GM08714 (cell line): ENCODE data around the gene OR2V2.
"Not testable (repeated sequence)": the region's sequence is repeated elsewhere in the genome, so short reads cannot be mapped to it uniquely, and the experiment has no call there.

Source experiments
- H3K4me3 ChIP-seq: fragments of 200-500 bp; sonication (Bioruptor generic); 2 replicates; pipeline ENCODE4 v1.5.1; 2014; ENCODE audit warnings: mild to moderate bottlenecking, low read length, inconsistent platforms
- ZNF274 ChIP-seq: IDR thresholded peaks from 2 replicates; pipeline ENCODE4 v1.6.1; 2012; ENCODE audit warnings: mild to moderate bottlenecking, low read depth, low read length

OR2V2 gene

GRCh38 chr5:181127907-181128626, 19.3 kb upstream of the OR2V2 start:
- no peak overlapping the region for H3K4me3 ChIP-seq
- TF ChIP-seq ZNF274, result no peak

DNA sequence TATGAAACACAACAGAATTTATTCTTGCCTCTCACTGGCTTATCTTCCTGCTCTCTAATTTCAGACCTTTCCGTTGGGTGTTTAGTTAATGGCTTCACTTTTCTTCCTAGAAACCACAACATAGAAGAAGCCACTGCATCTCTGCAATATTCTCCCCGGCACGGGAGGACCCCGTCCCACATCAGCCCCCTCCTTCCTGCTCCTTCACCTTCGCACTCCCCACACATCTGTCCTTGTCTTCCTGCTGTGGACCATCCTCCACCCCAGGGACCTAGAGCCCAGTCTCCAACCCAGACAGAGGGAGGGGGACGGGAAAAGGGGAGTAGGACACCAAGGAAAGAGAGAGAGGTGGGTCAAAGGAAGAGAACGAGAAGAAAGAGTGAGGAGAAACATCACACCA, 17.8 kb upstream of the OR2V2 start:
- no peak overlapping the region for H3K4me3 ChIP-seq
- TF ChIP-seq ZNF274, result no peak

GRCh38 chr5:181130081-181130480, 17.3 kb upstream of the OR2V2 start:
- not testable (repeated sequence) for H3K4me3 ChIP-seq

- H3K4me3 ChIP-seq, result no peak within 1 kb of the TSS
- TF ChIP-seq ZNF274, result no peak
Measured at GRCh38 chr5:181130832-181131496, 16.4 kb upstream of the OR2V2 start, which contains the start of gene OR2V1. OR2V1 (minus strand) TSS chr5:181131169; CDS start chr5:181125304, 5,865 bp downstream.

DNA sequence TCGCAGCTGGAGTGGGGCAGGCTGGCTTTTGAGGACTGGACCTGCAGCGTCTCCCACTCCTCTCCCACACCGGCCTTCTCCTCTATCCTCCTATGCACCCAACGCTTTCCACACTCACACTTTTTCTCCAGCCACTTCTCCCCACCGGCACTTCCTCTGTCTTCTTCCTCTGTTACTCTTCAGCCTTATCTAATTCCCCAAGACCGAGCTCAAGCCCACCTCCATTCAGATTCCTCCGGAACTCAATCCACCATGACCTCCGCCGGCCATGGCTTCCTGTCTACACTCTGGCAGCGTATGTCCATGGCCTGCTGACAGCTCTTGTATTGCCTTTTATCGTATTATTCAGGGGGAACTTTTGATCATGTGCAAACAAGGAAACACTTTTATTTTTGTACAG, 15.9 kb upstream of the OR2V2 start:
- no peak overlapping the region for H3K4me3 ChIP-seq
- no peak for TF ChIP-seq ZNF274

DNA sequence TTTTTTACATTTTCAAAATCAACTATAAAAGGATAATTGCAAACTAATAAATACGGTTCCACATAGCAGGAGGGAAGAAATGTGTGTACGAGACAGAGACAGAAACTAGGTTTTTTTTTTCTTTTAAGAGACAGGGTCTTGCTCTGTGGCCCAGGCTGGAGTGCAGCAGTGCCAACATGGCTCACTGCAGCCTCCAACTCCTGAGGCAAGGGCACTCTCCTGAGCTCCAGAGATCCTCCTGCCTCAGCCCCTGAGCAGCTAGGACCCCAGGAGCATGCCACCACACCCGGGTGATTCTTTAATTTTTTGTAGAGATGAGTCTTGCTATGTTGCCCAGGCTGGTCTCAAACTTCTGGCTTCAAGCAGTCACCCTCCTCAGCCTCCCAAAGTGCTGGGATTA, 14.3 kb upstream of the OR2V2 start:
- no peak overlapping the region for H3K4me3 ChIP-seq
- TF ChIP-seq ZNF274, result no peak

DNA sequence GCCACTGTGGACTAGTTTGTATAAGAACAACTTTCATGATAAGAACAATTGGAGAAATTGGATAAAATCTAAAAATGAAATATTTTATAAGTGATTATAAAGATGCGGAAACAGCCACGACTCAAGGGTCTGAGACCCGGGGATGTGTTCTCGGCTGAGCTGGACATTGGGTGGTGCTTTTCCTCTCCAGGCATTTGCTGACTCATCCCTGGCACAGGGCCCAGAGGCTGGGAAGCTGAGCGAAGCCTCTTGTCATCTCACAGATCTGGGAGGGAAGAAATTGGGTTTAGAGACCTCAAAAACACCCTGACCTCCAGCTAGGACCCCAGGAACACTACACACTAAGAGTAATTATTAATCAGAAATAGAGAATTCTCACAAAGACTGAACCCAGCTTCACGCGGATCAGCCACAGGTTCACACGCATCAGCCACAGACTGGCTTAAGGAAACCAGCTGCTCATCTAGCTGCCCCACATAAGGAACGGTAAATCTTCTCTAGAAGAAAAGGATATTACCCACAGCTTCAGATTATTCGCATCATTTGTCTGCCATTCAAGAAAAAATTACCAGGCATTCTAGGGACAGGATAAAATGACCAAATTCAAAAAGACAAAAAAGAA, 13.7 kb upstream of the OR2V2 start:
- TF ChIP-seq ZNF274, result no peak
- H3K4me3 ChIP-seq, result no peak overlapping the region

DNA sequence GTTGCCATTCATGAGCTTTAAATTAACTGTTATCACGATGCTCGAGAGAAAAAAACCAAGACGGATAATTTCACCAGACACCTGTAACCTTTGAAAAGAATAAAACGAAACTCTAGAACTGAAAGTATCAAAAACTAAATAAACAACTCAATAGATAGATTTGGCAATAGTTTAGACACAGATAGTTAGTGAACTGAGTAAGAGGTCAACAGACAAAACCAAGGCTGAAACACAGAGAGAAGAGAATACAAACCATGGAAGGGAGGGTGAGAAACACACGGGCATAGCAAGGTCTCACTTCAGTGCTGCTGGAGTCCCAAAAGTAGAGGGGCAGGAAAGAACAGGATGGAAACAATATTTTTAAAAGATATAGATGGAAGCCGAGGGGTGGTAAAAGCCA, 13.1 kb upstream of the OR2V2 start:
- no peak for TF ChIP-seq ZNF274
- no peak overlapping the region for H3K4me3 ChIP-seq

DNA sequence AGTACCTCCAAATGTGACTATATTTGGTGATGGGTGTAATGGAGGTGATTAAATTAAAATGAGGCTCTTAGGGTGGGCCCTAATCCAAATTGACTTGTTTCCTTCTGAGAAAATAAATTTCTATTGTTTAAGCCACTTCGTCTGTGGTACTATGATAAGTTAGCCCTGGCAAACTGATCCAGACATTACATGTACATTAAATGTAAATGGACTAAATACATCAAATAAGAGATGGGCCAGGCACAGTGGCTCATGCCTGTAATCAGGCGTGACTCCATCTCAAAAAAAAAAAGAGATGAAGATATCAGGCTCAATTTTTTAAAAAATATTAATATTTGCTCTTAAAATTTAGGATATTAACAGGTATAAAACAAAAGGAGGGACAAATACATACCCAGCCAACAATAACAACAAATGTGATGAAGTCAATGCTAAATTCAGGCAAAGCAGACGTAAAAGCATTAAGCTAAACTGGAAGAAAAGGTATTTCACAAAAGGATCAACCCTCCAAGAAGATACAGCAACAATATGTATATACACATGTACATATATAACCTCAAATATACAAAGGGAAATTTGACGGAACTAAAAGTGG, 10.9 kb upstream of the OR2V2 start:
- no peak for TF ChIP-seq ZNF274
- H3K4me3 ChIP-seq, result no peak overlapping the region

DNA sequence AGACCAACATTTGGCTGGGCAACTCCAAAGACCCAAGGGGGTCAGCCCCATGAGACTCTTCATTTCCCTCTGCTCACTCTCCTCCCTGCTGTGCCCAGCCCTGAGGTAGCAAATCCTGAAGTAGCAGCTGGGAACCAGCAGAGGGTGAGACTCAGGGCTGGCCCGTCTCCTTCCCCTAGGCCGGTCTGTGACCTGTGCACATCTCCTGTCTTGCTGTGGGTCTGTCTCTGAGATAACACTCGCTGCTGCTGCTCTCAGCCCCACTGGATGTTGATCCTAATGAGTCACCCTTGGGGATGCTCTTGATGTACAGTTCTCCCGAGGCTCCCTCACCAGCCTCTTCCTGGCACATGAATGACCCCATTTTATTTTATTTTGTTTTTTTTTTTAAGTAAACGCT, 9.1 kb upstream of the OR2V2 start:
- no peak for TF ChIP-seq ZNF274
- no peak overlapping the region for H3K4me3 ChIP-seq

DNA sequence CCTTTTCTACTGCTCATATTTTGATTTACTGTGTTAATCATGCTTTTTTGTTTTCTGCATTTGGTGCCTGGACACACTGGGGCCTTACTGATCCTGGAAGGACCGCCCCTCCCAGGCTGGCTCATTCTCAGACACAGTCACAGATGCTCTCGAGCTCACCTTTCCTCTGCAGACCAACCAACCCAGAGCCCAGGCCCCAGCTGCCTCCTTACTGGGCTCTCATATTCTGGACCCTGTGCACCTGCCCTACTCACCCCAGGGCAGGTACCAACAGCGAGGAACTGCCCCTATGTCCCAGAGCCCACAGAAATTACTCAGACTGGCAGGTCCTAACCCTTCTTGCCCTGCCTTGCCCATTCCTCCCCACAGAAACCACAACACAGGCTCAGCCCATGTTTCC, 6.6 kb upstream of the OR2V2 start:
- no peak for TF ChIP-seq ZNF274
- no peak overlapping the region for H3K4me3 ChIP-seq

DNA sequence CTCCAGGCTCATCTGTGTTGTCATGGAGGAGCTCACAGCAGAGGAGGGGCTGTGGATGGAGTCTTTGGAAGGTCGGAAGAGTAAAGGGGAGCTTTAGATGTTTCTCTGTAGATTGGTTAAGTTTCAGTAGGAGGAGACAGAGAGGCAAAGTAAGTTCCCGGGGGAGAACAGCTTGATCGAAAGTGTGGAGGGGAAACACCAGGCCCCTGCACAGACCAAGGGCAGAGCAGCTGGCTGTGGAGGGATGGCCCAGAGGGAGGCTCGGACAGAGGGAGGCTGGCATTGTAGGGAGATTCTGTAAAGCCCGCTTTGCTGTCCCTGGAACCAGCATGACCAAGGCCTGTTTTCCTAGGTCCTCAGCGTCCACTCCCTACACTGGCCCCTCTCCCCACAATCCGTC, 5.3 kb upstream of the OR2V2 start:
- no peak overlapping the region for H3K4me3 ChIP-seq
- TF ChIP-seq ZNF274, result no peak

GRCh38 chr5:181145133-181145532, 2.3 kb upstream of the OR2V2 start:
- H3K4me3 ChIP-seq, result no peak overlapping the region
- TF ChIP-seq ZNF274, result no peak

GRCh38 chr5:181149355-181149754, 2.0 kb downstream of the OR2V2 start:
- H3K4me3 ChIP-seq, result no peak overlapping the region
- TF ChIP-seq ZNF274, result no peak
